MM.1S (cell line): ENCODE measurements around the gene UBR2.

Source experiments
- DNase-seq: peaks from one replicate; pipeline ENCODE4 v3.0.0-alpha.2; 2015
- H2AFZ ChIP-seq: fragments of 300-600 bp; sonication (generic); 2 replicates; pipeline ENCODE4 v1.6.0; 2016; ENCODE audit warnings: antibody characterized with exemption, low read length
- H3F3A ChIP-seq: fragments of 300-600 bp; sonication (generic); 2 replicates; pipeline ENCODE4 v1.6.1; 2016; ENCODE audit warnings: mild to moderate bottlenecking, antibody characterized with exemption, low read length, moderate library complexity, mixed read lengths; ENCODE audit not compliant: insufficient read depth
- H3K27ac ChIP-seq: fragments of 300-600 bp; sonication (generic); 2 replicates; pipeline ENCODE4 v1.5.1; 2016; ENCODE audit warnings: mild to moderate bottlenecking, low read length
- H3K27me3 ChIP-seq: fragments of 300-600 bp; sonication (generic); replicated peaks from 2 replicates; pipeline ENCODE4 v1.6.0; 2016; ENCODE audit warnings: low read length; ENCODE audit not compliant: insufficient read depth
- H3K36me3 ChIP-seq: fragments of 300-600 bp; sonication (generic); replicated peaks from 2 replicates; pipeline ENCODE4 v1.6.1; 2016; ENCODE audit warnings: mild to moderate bottlenecking, low read length, mixed read lengths; ENCODE audit not compliant: insufficient read depth
- H3K4me1 ChIP-seq: fragments of 300-600 bp; sonication (generic); 2 replicates; pipeline ENCODE4 v1.6.1; 2016; ENCODE audit warnings: low read length, mixed read lengths
- H3K4me2 ChIP-seq: fragments of 300-600 bp; sonication (generic); 2 replicates; pipeline ENCODE4 v1.6.0; 2016; ENCODE audit warnings: low read depth, low read length
- H3K4me3 ChIP-seq: fragments of 300-600 bp; sonication (generic); 2 replicates; pipeline ENCODE4 v1.5.1; 2016; ENCODE audit warnings: low read length, mixed read lengths
- H3K79me2 ChIP-seq: fragments of 300-600 bp; sonication (generic); 2 replicates; pipeline ENCODE4 v1.6.1; 2016; ENCODE audit warnings: mixed run types, low read length, mixed read lengths
- H3K9ac ChIP-seq: fragments of 300-600 bp; sonication (generic); 2 replicates; pipeline ENCODE4 v1.6.1; 2016; ENCODE audit warnings: low read length, mixed read lengths
- H3K9me2 ChIP-seq: fragments of 300-600 bp; sonication (generic); replicated peaks from 2 replicates; pipeline ENCODE4 v1.6.1; 2016; ENCODE audit warnings: mild to moderate bottlenecking, low read length, mixed read lengths; ENCODE audit not compliant: insufficient read depth
- H3K9me3 ChIP-seq: fragments of 300-600 bp; sonication (generic); replicated peaks from 2 replicates; pipeline ENCODE4 v1.6.1; 2016; ENCODE audit warnings: mild to moderate bottlenecking, low read length, mixed read lengths; ENCODE audit not compliant: insufficient read depth
- H4K20me1 ChIP-seq: fragments of 300-600 bp; sonication (generic); 2 replicates; pipeline ENCODE4 v1.6.1; 2016; ENCODE audit warnings: mild to moderate bottlenecking, low read length, moderate library complexity, mixed read lengths; ENCODE audit not compliant: insufficient read depth
- CTCF ChIP-seq: fragments of 300-600 bp; sonication (generic); IDR thresholded peaks from 2 replicates; pipeline ENCODE4 v1.5.1; 2016; ENCODE audit warnings: antibody characterized with exemption, low read length, mixed read lengths
- EZH2 ChIP-seq: fragments of 300-600 bp; sonication (generic); optimal IDR thresholded peaks from 2 replicates; pipeline ENCODE3; 2017; ENCODE audit warnings: low read depth, mild to moderate bottlenecking, antibody characterized with exemption, low read length, mixed read lengths
- EZH2phosphoT487 ChIP-seq: fragments of 300-600 bp; sonication (generic); IDR thresholded peaks from 2 replicates; pipeline ENCODE4 v1.6.1; 2018; ENCODE audit warnings: antibody characterized with exemption, low read length

Gene UBR2

GRCh38 chr6:42688281-42688680 is 124.5 kb downstream of the UBR2 start:
- Histone ChIP-seq H3K4me3 (no peak overlapping the region), H3K27ac (no peak overlapping the region), H3F3A (no peaks in the 10 kb centered on the region), H3K36me3 (0 out of 2 replicates have a peak, but pooled peaks cover 4% of the 10 kb centered on the region), H3K9ac (no peak overlapping the region), H3K27me3 (no peaks in the 10 kb centered on the region), H3K4me1 (no peaks in the 10 kb centered on the region), H2AFZ (no peak overlapping the region), H3K9me2 (no peaks in the 10 kb centered on the region), H3K4me2 (no peak overlapping the region), H3K9me3 (no peaks in the 10 kb centered on the region), H4K20me1 (no peaks in the 10 kb centered on the region), H3K79me2 (no peaks in the 10 kb centered on the region)
- TF ChIP-seq EZH2 (no peak), CTCF (no peak), EZH2phosphoT487 (no peak)
- DNase-seq = no peak

GRCh38 chr6:42689371-42689770 is 125.5 kb downstream of the UBR2 start:
- H3K27me3 ChIP-seq = no peaks in the 10 kb centered on the region
- no peaks in the 10 kb centered on the region for H3K9me3 ChIP-seq
- H3K9me2 ChIP-seq = no peaks in the 10 kb centered on the region
- no peak overlapping the region for H3K4me3 ChIP-seq
- H4K20me1 ChIP-seq = no peaks in the 10 kb centered on the region
- H3K79me2 ChIP-seq = no peaks in the 10 kb centered on the region
- no peak for DNase-seq
- no peak overlapping the region for H2AFZ ChIP-seq
- H3K4me2 ChIP-seq = no peak overlapping the region
- no peaks in the 10 kb centered on the region for H3K4me1 ChIP-seq
- no peak for TF ChIP-seq CTCF
- H3F3A ChIP-seq = no peaks in the 10 kb centered on the region
- 0 out of 2 replicates have a peak, but pooled peaks cover 4% of the 10 kb centered on the region for H3K36me3 ChIP-seq
- H3K9ac ChIP-seq = no peak overlapping the region
- H3K27ac ChIP-seq = no peak overlapping the region

GRCh38 chr6:42690151-42690702 is 126.4 kb downstream of the UBR2 start:
- Histone ChIP-seq H3K4me3 (no peak overlapping the region), H4K20me1 (no peaks in the 10 kb centered on the region), H3F3A (no peaks in the 10 kb centered on the region), H3K9me2 (no peaks in the 10 kb centered on the region), H3K9ac (no peak overlapping the region), H3K36me3 (0 out of 2 replicates have a peak, but pooled peaks cover 4% of the 10 kb centered on the region), H2AFZ (no peak overlapping the region), H3K79me2 (no peaks in the 10 kb centered on the region), H3K4me1 (no peaks in the 10 kb centered on the region), H3K4me2 (no peak overlapping the region), H3K27me3 (no peaks in the 10 kb centered on the region), H3K27ac (no peak overlapping the region), H3K9me3 (no peaks in the 10 kb centered on the region)
- no peak for DNase-seq
- TF ChIP-seq EZH2phosphoT487 (no peak), CTCF (no peak), EZH2 (no peak)
